ENCODE results near the gene HDAC11.
A peak's percentile ranks its signal among the peaks of the same experiment; 100 is the strongest.
"Not testable (repeated sequence)": the region's sequence is repeated elsewhere in the genome, so short reads cannot be mapped to it uniquely, and the experiment has no call there.

Gene HDAC11, protein sequence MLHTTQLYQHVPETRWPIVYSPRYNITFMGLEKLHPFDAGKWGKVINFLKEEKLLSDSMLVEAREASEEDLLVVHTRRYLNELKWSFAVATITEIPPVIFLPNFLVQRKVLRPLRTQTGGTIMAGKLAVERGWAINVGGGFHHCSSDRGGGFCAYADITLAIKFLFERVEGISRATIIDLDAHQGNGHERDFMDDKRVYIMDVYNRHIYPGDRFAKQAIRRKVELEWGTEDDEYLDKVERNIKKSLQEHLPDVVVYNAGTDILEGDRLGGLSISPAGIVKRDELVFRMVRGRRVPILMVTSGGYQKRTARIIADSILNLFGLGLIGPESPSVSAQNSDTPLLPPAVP

DNA sequence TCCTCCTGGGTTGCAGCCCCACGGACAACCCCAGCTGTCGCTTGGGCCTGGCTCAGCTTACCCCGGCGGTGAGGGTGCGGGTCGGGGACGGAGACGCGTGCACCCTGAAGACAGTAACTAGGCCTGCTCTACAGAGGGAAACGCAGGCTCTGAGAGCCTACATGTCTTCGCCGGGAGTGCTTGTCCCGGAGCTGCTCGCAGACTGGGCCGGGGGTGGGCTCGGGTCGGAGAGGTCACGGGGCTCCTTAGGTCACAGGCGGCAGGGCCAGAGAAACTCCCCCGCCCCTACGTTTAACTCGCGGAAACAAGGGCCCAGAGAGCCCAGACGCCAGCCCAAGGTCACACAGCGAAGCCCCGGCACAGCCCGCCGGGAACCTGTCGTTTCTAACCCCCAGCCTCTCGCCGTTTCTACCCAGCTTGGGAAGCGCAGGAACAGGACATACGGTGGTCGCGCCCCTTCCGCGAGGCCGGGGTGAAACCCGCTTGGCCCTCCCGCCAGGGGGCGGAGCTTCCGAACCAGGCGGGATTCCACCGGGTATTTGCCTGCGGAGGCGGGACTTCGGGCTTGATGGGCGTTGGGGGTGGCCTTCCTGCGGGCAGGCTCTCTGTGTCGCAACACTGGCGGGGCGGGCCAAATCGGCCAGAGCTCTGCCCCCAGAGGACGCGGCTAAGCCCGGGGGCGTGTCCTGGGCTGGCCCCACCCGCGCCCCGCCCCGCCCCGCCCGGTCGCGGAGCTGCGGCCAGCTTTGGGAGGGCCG, at the start of gene HDAC11:
HDAC11 (plus strand) TSS at position 725 of the 758 bp plus-strand sequence. CDS start 42 bp downstream, outside the sequence.
- peak; percentile 57 to 100 (median 98) for DNase-seq

DNA sequence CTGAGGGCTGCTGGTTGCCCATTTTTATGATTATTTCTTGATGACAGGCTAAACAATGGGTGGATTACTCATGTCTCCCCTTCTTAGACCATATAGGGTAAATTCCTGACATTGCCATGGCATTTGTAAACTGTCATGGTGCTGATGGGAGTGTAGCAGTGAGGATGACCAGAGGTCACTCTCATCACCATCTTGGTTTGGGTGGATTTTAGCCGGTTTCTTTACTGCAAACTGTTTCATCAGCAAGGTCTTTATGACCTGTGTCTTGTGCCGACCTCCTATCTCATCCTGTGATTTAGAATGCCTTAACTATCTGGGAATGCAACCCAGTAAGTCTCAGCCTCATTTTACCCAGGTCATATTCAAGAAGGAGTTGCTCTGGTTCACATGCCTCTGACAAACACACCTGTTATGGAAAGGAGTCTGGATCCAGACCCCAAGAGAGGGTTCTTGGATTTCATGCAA, 49.7 kb upstream of the HDAC11 start:
- not testable (repeated sequence) for DNase-seq

DNA sequence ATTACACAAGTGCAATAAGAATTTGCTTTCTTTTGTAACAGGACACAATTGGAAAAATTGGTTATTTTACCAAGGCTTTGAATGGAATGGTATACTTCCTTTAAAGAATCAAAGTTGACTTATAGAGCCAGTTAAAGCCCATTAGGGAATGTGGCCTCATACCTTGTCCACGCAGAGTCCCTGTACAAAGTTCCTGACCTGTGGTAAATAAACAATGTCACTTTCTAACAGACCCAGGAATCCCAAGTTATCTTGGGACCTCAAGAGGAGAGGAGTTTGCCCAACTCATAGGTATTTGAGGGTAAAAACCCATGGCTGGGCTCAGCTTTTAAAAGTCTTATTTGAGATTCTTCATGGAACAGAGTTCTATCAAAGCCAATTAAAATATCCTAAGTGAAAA, 48.0 kb upstream of the HDAC11 start:
- DNase-seq, result no peak

DNA sequence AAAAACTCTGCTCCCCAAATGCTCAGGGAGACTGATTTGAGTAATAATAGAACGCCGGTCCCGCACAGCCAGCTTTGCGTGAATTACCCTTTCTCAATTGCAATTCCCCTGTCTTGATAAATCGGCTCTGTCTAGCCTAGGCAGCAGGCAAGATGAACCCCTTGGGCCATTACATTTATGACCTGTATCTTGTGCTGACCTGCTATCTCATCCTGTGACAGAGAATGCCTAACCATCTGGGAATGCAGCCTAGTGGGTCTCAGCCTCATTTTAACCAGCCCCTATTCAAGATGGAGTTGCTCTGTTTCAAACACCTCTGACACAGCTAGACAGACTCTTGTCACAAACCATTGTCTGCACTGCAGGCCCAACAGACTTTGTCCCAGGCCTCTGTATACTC, 46.2 kb upstream of the HDAC11 start:
- no peak for DNase-seq

DNA sequence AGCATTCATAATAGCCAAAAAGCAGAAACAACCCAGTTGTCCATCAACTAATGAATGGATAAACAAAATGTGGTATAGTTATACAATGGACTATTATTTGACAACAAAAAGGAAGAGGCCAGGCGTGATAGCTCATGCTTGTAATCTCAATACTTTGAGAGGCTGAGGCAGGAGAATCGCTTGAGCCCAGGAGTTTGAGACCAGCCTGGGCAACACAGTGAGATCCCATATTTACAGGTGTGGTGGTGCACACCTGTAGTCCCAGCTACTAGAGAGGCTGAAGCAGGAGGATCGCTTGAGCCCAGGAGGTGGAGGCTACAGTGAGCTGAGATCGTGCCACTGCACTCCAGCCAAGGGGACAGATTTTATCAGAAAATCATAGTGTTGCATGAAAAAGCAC, 43.9 kb upstream of the HDAC11 start:
- not testable (repeated sequence) for DNase-seq

DNA sequence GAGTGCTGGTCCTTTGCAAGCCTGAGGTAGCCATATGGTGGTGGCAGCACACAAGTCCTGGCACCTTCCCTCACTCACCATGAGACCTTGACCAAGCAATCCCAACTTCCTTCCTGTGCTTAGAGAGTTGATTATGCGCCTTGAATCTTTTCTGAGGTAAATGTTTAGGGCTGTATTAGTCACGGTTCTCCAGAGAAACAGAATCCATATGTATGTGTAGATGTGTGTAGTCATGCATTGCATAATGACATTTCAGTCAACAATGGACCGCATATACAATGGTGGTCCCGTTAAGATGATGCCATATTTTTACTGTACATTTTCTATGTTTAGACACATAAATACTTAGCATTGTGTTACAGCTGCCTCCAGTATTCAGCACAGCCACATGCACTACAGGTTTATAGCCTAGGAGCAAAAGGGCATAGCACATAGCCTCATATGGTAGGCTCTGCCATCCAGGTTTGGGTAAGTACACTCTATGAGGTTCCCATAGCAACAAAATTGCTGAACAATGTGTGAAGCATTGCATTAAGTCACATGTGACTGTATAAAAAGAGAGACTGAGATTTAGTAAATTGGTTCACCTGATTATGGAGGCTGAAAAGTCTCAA, 39.8 kb upstream of the HDAC11 start:
- DNase-seq, result no peak

DNA sequence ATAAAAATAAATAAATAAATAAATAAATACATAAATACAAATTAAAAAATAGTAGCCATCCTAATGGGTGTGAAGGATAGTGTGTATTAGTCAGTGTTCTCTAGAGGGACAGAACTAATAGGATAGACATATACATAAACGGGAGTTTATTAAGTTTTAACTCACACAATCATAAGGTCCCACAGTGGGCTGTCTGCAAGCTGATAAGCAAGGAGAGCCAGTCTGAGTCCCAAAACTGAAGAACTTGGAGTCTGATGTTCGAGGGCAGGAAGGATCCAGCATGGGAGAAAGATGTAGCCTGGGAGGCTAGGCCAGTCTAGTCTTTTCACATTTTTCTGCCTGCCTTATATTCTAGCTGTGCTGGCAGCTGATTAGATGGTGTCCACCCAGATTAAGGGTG, 37.2 kb upstream of the HDAC11 start:
- DNase-seq, result not testable (repeated sequence)

DNA sequence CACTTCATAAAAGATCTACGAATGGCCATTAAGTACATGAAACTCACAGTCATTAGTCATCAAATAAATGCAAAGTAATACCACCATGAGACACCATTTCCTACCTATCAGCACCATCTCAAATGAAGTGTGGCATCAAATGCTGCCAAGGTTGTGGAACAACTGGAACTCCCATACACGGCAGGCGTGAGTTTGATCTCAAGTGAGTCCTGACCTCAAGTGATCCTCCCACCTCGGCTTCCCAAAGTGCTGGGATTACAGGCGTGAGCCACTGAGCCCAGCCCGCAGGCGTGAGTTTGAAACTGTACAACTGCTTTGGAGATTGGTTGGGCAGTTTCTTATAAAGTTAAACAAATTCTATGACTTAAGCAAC, 28.8 kb upstream of the HDAC11 start:
- no peak for DNase-seq

DNA sequence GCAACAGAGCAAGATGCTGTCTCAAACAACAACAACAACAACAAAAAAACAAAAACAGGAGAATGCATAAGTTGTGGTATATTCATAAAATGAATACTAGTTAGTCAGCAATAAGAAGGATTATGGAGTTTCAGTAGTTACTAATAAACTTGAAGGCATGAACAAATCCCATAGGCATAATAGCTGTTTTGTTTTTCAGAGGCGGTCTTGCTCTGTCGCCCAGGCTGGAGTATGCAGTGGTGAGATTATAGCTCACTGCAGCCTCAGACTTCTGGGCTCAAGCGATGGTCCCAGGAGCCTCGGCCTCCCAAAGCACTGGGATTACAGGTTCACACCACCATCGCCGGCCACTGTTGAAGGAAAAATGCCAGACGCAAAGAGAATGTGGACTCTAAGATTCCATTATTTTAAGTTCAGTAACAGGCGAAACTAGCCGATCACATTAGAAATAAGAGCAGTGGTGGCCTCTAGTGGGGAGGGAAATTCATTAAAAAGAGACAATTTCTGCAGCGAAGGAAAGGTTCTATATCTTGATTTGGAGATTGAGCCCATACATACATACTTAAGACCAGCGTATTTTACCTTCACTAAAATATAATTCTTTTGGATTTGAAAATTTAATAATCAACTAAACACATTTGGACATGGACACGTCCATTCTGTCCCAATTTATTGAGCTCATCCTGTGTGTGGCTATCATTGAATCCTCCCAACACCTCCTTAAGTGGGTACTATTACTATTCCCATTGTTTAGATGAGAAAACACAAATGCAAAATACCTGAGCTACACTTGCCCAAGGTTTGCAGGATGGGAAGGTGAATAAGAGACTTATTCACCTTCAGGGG, 27.4 kb upstream of the HDAC11 start:
- DNase-seq, result peak in 37 of 56 donors; percentile 15 to 79 (median 42)

DNA sequence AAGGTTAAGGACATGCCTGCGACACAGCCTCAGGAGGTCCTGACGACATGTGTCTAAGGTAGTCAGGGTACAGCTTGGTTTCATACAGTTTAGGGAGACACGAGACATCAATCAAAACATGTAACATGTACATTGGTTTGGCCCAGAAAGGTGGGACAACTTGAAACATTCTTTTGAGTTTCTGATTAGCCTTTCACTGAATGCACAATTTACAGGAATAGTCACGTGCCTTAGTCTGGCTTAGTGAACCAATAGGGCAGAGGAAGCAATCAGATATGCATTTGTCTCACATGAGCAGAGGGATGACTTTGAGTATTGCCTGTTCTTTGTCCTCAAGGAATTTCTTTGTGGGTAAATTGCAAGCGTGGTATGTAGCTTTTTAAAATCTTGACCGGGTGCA, 24.5 kb upstream of the HDAC11 start:
- DNase-seq, result no peak

DNA sequence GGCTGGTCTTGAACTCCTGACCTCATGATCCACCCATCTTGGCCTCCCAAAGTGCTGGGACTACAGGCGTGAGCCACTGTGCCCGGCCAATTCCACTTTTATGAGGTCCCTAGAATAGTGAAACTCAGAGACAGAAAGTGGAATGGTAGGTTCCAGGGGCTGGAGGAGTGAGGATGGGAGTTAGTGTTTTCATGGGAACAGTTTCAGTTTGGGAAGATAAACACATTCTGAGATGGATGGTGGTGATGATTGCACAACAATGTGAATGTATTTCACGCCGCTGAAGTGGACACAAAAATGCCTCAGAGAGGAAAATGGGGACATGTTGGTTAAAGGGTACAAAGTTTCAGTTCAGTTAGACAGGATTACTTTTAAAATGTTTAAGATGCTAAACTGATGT, 22.5 kb upstream of the HDAC11 start:
- DNase-seq, result no peak

DNA sequence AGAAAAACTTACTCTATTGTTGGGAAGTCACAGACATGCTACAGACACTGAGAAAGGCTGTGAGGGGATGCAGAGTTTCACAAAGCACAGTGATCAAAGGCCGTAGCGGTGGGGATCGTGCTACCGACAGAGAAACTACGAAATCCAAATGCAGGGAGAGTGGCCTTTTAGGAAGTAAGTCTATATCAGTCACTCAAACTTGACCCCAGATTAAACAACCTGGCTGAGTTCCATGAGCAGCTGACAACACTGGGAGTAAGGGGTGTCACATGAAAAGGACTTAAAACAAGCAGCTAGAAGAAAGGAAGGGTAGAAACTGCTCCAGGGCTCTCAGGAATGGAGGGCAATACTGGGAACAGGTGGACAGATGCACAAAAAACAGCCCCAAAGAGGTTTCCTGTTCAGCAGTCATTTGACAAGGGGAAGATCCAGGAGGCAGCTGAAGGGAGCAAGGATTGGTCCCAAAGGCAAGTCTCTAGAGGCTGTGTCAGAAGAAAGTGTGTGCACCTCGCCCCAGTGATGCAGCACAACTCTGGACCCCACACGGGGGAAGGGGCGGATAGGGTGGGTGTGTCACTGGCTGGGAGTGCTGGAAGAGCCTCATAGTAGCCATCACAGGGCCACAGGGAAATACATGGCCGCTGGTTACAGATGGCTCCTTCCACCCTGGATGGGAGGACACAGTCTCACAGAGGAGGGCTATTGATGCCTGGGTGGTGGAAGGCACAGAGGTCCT, 20.3 kb upstream of the HDAC11 start:
- no peak for DNase-seq

DNA sequence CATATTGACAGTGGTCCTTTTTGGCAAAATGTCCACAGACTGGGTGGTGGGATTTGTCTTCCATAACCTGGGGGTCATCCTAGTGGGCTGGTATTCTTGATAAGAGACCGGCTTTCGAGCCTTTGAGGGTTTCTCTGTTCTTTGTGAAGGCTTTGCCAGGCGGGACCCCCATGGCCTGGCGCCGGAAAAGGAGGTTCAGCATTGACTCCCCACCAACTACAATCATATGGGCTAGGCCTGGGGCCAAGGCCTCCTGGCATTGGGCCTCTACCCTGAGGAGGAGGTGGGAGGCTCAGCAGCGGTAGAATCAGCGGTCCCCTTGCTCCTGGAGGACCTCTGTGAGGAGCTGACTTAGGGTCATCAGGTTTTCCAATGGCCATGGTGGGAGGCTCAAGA, 19.8 kb upstream of the HDAC11 start:
- DNase-seq, result no peak

DNA sequence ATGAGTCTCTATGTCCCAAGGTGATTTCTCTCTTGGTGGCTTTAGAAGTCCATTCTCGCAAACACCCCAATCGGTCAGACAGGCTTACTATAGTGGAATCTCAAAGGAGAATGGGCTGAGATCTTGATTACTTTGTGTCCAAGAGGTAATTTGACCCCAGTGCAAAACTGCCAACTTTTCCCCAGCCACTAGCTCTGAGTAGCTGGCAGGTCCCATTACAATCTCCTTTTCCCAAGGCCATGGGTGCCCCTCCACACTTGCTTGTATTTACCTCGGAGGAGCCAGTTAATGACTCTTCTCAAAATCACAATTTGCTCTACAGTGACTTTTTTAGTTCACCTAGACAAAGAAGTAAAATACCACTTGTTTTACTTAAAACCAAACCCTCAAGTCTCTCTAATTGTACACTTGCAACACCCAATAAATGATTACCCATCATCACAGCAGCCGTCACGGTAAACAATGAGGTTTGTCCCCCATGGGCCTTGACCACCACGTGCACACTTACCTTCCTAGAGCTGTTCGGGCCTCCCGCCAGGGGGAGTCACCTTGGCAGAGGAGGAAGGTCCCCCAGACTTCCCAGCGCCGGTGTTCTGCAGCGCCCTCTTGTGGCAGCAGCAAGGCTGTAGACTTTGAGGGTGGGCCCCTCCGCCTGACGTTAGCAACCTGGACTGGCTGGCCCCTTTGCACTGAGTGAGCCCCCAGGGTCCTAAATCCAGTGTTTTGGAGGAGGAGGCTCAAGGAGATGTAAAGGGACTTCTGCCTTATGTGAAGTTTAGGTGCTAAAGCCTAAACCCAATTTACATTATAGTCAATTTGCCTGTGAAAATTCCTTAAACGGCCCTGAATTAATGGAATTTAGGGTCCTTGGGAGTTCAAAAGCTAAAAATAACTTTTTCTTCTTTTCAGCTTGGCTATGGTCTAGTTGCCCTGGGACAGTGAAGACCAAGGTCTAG, 18.7 kb upstream of the HDAC11 start:
- peak in 5 of 56 donors; percentile 7 to 38 (median 20) for DNase-seq

DNA sequence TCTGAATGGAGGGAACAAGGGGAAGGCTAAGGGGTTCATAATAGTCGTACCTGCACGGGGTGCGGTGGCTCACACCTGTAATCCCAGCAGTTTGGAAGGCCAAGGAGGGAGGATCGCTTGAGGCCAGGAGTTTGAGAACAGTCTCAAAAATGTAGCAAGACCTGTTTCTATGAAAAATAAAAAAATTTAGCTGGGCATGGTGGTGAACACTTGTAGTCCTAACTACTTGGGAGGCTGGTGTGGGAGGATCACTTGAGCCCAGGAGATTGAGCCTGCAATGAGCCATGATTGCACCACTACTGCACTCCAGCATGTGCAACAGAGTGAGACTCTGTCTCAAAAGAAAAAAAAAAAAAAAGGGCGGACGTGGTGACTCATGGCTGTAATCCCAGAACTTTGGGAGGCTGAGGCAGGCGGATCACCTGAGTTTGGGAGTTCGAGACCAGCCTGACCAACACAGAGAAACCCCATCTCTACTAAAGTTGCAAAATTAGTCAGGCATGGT, 17.9 kb upstream of the HDAC11 start:
- no peak for DNase-seq

DNA sequence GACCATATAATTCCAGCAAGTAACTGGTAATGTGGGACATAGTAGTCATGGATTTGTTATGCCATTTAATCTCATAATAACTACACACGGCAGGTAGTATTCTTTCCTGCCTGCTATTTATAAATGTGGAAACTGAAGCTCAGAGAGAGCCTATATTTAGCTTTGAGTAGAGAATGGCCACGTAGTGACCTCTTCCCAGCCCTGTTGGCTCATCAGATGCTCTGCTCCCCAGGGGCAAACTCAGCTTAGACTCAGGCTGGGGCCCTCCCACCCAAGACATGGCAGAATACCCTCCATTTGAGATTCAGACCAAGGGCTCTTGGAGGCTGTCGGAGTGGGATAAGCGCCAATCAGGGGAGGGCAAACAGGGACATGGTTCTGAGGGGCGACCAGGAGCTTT, 17.3 kb upstream of the HDAC11 start:
- no peak for DNase-seq

DNA sequence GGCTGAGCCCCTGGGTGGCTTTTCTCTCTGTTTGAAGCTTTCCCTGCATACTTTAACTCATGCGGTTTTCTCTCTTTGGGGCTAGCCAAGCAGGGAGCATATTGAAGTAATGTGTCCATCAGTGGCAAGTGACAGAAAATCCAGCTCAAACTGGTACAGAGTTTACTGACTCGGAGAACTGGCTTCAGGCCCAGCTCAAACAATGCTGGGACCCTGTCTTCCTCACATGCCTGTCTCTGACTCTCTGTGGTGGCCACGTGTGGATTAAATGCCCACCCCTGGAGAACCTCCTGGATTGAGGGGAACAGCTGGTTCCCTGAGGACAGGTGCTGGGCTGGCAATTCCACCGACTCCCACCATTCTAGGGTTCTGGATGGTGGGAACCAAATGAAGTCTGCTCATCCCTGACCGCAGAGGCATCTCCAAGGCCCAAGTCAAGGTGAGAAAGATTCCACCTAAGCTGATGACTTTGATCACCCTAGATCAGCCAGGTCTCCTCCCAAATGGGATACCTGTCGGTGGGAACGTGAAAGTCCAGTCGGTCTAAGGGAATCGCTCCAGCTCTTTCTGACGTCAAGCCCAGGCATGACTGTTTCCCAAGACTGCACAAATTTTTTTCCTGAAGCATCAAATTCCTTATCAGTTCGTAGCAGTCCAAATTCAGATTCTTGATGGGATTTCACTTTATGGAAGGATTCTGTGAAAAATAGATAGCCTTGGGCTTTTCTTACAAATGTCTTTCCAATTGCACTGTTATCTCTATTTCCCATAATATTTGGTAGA, 16.3 kb upstream of the HDAC11 start:
- peak in 17 of 56 donors; percentile 15 to 66 (median 43) for DNase-seq

DNA sequence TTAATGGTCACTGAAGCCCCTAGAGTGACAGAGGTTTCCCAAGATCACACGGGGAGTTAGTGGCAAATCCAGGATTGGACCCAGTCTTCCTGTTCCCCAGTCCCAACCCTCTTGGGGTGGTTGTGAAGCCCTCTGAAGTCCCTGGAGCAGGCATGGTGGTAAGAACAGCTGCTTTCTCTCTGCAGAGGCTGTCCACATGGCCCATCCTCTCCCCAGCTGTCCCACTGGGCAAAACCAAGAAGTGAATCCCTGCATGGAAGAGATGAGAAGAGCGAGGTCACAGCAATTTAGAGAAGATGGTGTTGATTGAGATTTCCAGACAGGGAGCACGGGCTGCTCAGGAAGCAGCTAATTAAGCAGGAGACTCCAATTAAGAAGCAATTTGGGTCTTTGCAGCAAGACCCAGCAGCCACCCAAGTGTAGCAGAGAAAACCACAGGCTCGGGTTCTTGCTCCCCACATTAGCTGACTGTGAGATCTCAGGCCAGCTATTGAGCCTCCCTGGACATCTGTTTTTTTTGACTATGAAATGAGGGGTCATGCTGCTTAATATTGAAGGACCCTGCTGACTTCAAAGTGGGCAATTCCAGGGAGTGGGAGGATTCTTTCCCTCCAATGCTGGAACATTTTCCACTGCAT, 14.8 kb upstream of the HDAC11 start:
- no peak for DNase-seq
